Upper lobe of left lung (tissue), 4 donors: ENCODE results near the gene PDE4A.

Experiments used
- CTCF ChIP-seq, 6 experiments: fragments of 450-650 bp in 4 of 6; fragments of 200-600 bp in 2 of 6; sonication (generic) in 2 of 6; IDR thresholded peaks; one replicate each; pipeline ENCODE4 v1.5.1; 2016 to 2019; ENCODE audit warnings: antibody characterized with exemption in 6 of 6
- EP300 ChIP-seq, 4 donors: sonication (generic); formaldehyde crosslinking; IDR thresholded peaks; one replicate each; pipeline ENCODE4 v1.5.1; 2017; ENCODE audit warnings: antibody characterized with exemption in 4 of 4, control low read depth in 2 of 4
- POLR2A ChIP-seq, 4 donors: fragments of 450-650 bp; IDR thresholded peaks; one replicate each; pipeline ENCODE4 v1.5.1; 2016 to 2017; ENCODE audit warnings: antibody characterized with exemption in 4 of 4, mild to moderate bottlenecking in 2 of 4
- POLR2AphosphoS5 ChIP-seq, 2 donors: sonication (generic); formaldehyde crosslinking; IDR thresholded peaks; one replicate each; pipeline ENCODE4 v1.5.1; 2017; ENCODE audit warnings: antibody characterized with exemption in 2 of 2

- TF ChIP-seq CTCF (IDR thresholded peaks at IDR 0.05) (no peak), POLR2A (IDR thresholded peaks at IDR 0.05) (no peak), EP300 (IDR thresholded peaks at IDR 0.05) (no peak), POLR2AphosphoS5 (IDR thresholded peaks at IDR 0.05) (no peak)
These were observed 4.3 kb upstream of the PDE4A start for GRCh38 chr19:10416083-10416379.
